Mesothelial cell of epicardium (in vitro differentiated cells): ENCODE measurements around the gene AQP5. TPM values are rescaled to one million over a fixed set of nuclear protein-coding genes. Genes with fewer than 3 reads are reported as not detected.
"Not testable (repeated sequence)": the region's sequence is repeated elsewhere in the genome, so short reads cannot be mapped to it uniquely, and the experiment has no call there.

ENCODE experiments used
- DNase-seq, 2 experiments: peaks; one replicate each; pipeline ENCODE4 v3.0.0; 2021; ENCODE audit warnings: low spot score in 2 of 2; ENCODE audit not compliant: unreplicated experiment in 2 of 2
- H3K27ac Mint-ChIP-seq: 2 replicates; pipeline ENCODE4 v1.8.0; 2021; ENCODE audit warnings: mixed read lengths
- H3K27me3 Mint-ChIP-seq: 2 replicates; pipeline ENCODE4 v1.8.0; 2021; ENCODE audit warnings: low read depth, mixed read lengths
- H3K36me3 Mint-ChIP-seq: 2 replicates; pipeline ENCODE4 v1.8.0; 2021; ENCODE audit warnings: mixed read lengths
- H3K4me1 Mint-ChIP-seq: 2 replicates; pipeline ENCODE4 v1.8.0; 2021; ENCODE audit warnings: mixed read lengths
- H3K4me3 Mint-ChIP-seq: 2 replicates; pipeline ENCODE4 v1.8.0; 2021; ENCODE audit warnings: mild to moderate bottlenecking, moderate library complexity, mixed read lengths
- H3K9me3 Mint-ChIP-seq: 2 replicates; pipeline ENCODE4 v1.8.0; 2021; ENCODE audit warnings: mixed read lengths
- total RNA-seq: library from RNA; stranded (reverse); gene quantifications from 3 replicates; pipeline ENCODE4 v1.2.1, GENCODE V29; 2021
- TF ChIP-seq, protein P1 (sequence below): fragments of 200-600 bp; sonication (generic); IDR thresholded peaks from one replicate; pipeline ENCODE4 v1.5.0; 2021; ENCODE audit warnings: antibody characterized with exemption; ENCODE audit not compliant: unreplicated experiment

AQP5 gene
- total RNA-seq, 1 donor from 2014 or later: 0.16 TPM

DNA sequence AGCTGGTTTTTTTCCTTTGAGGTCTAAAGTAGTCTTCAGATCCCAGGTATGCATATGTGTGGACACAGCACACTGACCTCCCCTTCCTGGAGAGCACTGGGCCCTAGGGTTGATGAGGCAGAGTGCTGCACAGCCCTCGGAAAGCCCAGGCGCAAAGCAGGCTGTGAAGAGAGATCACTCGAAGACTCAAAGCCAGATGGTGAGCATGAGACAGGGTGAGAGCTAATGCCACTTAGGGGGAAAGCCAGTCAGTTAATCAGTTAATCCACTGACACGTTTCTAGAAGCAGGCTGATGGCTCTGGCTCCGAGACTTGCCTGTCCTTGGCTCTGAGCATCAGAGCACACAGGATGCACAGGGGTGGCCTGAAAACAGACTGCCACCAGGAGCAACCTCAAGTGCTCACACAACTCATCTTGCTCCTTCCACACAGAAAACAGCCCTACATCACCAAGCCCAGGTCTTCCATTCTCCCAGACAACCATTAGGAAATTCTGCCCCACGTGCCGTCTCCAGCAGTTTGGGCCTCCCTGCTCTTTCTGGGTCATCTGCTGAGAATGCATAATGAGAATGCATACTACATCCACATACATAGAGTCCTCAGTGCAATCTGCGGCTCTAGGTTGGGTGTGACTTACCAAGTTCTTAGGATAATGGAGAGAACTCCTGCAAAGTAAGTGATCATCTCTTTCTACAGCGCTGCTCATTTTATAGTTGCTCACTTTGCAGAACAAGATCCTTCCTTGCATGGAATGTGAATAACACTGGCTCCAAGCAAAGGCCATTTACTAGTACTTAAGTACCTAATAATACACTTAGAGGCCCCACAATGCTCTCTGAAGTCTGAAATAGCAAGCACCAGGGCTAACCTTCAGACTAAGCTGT, 23.0 kb downstream of the AQP5 start:
- Mint-ChIP-seq H3K9me3 (no peaks in the 10 kb centered on the region), H3K36me3 (peaks cover 9% of the 10 kb centered on the region), H3K27me3 (no peaks in the 10 kb centered on the region), H3K4me3 (no peak overlapping the region), H3K4me1 (peaks cover 27% of the 10 kb centered on the region), H3K27ac (no peak overlapping the region)
- no peak for DNase-seq
- TF ChIP-seq, protein P1, sequence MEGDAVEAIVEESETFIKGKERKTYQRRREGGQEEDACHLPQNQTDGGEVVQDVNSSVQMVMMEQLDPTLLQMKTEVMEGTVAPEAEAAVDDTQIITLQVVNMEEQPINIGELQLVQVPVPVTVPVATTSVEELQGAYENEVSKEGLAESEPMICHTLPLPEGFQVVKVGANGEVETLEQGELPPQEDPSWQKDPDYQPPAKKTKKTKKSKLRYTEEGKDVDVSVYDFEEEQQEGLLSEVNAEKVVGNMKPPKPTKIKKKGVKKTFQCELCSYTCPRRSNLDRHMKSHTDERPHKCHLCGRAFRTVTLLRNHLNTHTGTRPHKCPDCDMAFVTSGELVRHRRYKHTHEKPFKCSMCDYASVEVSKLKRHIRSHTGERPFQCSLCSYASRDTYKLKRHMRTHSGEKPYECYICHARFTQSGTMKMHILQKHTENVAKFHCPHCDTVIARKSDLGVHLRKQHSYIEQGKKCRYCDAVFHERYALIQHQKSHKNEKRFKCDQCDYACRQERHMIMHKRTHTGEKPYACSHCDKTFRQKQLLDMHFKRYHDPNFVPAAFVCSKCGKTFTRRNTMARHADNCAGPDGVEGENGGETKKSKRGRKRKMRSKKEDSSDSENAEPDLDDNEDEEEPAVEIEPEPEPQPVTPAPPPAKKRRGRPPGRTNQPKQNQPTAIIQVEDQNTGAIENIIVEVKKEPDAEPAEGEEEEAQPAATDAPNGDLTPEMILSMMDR: no peak

DNA sequence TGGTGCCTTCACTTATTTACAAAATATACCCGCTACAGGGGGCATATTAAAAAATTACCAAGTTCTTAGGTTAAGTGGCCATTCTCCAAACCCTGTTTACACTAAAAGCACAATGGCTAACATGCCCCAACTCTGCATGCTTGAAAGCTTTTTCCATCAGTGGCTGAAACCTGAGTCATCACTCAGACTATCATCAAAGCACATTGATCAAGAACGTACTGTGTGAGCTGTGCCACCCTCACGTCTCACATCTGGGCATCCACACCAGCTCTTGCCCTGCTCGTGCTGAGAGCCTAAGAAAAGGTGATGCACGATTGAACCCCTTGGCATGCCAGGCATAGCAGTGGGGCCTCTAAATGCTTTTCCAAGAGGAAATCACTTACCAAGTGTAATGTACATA, 24.3 kb downstream of the AQP5 start:
- H3K27ac Mint-ChIP-seq: no peak overlapping the region

DNA sequence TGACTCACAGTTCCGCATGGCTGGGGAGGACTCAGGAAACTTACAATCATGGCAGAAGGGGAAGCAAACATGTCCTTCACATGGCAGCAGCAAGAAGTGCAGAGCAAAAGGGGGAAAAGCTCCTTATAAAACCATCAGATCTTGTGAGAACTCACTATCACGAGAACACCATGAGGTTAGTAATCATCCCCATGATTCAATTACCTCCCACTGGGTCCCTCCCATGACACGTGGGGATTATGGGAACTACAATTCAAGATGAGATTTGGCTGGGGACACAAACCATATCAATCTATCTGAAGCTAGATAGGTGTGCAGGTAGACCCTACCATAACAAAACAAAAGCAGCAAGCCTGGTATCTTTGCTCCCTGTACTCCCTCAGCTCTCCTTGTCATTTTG, 24.8 kb downstream of the AQP5 start:
- not testable (repeated sequence) for H3K27me3 Mint-ChIP-seq, H3K9me3 Mint-ChIP-seq, H3K4me3 Mint-ChIP-seq, DNase-seq, H3K27ac Mint-ChIP-seq
- Mint-ChIP-seq H3K36me3 (peaks cover 14% of the 10 kb centered on the region), H3K4me1 (peaks cover 16% of the 10 kb centered on the region)

More for the DNA sequence above, 24.3 kb downstream of the AQP5 start:
- no peak overlapping the region for H3K4me3 Mint-ChIP-seq
- DNase-seq: no peak
- no peaks in the 10 kb centered on the region for H3K27me3 Mint-ChIP-seq
- TF ChIP-seq, protein P1: no peak
- H3K4me1 Mint-ChIP-seq: peaks cover 17% of the 10 kb centered on the region
- H3K9me3 Mint-ChIP-seq: no peaks in the 10 kb centered on the region
- peaks cover 14% of the 10 kb centered on the region for H3K36me3 Mint-ChIP-seq

DNA sequence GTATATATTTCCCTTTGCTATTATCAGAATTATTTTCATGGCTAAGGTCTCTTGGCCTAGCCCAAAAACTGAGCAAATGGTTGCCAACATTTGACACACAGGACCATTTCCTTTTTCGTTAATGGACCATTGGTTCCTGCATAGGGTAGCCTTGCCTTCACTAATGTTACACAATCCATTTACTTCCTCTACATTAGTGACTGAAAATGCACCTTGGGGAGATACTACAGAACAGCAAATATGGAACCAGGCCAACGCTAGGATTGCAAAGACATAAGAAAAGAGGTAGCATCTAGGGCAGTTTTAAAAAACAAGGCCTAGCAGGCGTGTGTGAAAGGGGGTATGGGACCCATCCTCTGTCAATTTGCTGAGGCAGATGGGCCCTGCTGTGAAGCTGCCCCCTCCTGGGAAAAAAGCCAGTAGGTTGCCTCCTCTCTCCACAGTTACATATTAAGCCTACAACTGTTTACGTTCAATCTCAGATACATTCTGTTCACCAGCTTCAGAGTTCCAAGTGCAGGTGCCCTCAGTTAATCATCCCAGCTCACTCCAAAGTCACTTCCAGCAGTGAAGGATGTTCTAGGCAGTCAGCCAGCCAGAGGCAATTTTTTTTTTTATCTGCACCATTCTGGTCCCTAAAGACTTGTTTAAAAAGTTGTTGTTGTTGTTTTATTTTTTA, 26.1 kb downstream of the AQP5 start:
- DNase-seq: no peak
- Mint-ChIP-seq H3K4me1 (peaks cover 9% of the 10 kb centered on the region), H3K36me3 (peaks cover 18% of the 10 kb centered on the region), H3K27ac (no peak overlapping the region), H3K9me3 (no peaks in the 10 kb centered on the region), H3K27me3 (no peaks in the 10 kb centered on the region), H3K4me3 (no peak overlapping the region)
- TF ChIP-seq, protein P1: no peak

DNA sequence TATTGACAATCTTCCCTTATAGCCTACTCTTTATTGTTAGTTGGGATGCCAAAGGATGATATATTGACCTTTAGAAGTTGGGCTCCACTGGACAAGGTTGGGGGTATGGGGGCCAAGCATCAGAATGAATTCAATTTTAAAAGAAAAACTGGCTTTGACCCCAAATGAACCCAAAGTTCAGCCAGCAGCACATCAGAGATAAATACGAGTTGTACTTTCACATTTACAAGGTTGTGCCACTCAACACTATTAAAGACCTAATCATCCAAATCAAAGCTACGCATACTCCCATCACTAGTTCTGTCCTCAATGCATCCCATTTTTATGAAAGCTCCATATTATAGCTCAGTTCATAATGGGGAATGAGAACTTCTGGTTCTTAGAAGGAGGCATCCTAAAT, 27.7 kb downstream of the AQP5 start:
- not testable (repeated sequence) for H3K9me3 Mint-ChIP-seq, H3K4me3 Mint-ChIP-seq

DNA sequence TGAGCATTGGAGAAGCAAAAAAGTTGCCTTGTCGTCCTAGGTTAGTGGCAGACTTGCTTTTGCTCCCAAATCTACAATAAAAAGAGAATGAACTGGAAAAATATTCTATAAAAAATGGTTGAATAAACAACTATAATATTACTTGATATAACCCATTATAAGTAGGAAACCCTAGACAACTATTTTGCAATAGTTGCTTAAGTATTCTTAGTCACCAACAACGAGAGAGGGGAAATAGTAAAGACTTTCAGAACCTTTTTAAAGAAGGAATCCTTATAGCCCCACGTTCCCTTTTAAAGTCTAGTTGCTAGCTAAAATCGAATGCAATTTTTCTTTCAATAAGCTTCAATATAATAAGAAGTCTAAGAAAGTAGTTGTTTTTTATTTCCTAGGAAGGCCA, 28.6 kb downstream of the AQP5 start:
- H3K9me3 Mint-ChIP-seq: no peaks in the 10 kb centered on the region
- H3K4me3 Mint-ChIP-seq: no peak overlapping the region
- TF ChIP-seq, protein P1: no peak
- H3K4me1 Mint-ChIP-seq: no peaks in the 10 kb centered on the region
- H3K27ac Mint-ChIP-seq: no peak overlapping the region
- H3K27me3 Mint-ChIP-seq: no peaks in the 10 kb centered on the region
- peaks cover 35% of the 10 kb centered on the region for H3K36me3 Mint-ChIP-seq
- no peak for DNase-seq

More for the DNA sequence above, 27.7 kb downstream of the AQP5 start:
- H3K36me3 Mint-ChIP-seq: peaks cover 28% of the 10 kb centered on the region
- not testable (repeated sequence) for H3K4me1 Mint-ChIP-seq, H3K27me3 Mint-ChIP-seq, H3K27ac Mint-ChIP-seq, DNase-seq
